HUES48 (cell line): Measurements from ENCODE around the gene SH3RF3.

Experiments used
- H3K27ac ChIP-seq: one replicate; pipeline ENCODE4 v1.7.0; 2013; ENCODE audit warnings: low read depth, low read length, inconsistent platforms
- H3K27me3 ChIP-seq: 2 replicates; pipeline ENCODE4 v1.6.1; 2013; ENCODE audit warnings: mild to moderate bottlenecking, low read length; ENCODE audit not compliant: control insufficient read depth, insufficient read depth
- H3K36me3 ChIP-seq: 2 replicates; pipeline ENCODE4 v1.6.1; 2013; ENCODE audit warnings: low read length; ENCODE audit not compliant: control insufficient read depth, insufficient read depth
- H3K4me1 ChIP-seq: 2 replicates; pipeline ENCODE4 v1.6.1; 2013; ENCODE audit warnings: mild to moderate bottlenecking, low read length; ENCODE audit not compliant: control insufficient read depth, insufficient read depth
- H3K4me3 ChIP-seq: 2 replicates; pipeline ENCODE4 v1.5.1; 2013; ENCODE audit warnings: mild to moderate bottlenecking, low read depth, low read length
- H3K9ac ChIP-seq: 2 replicates; pipeline ENCODE4 v1.6.1; 2013; ENCODE audit warnings: mild to moderate bottlenecking, low read depth, low read length, moderate library complexity
- H3K9me3 ChIP-seq: 2 replicates; pipeline ENCODE4 v1.6.1; 2013; ENCODE audit warnings: low read length; ENCODE audit not compliant: control insufficient read depth, insufficient read depth

SH3RF3 gene

GRCh38 chr2:109435901-109436598 is 307.0 kb downstream of the SH3RF3 start:
- H3K9me3 ChIP-seq, result no peaks in the 10 kb centered on the region
- H3K9ac ChIP-seq, result no peak overlapping the region
- no peaks in the 10 kb centered on the region for H3K36me3 ChIP-seq
- H3K27ac ChIP-seq, result no peak overlapping the region
- no peak overlapping the region for H3K4me3 ChIP-seq
- no peaks in the 10 kb centered on the region for H3K27me3 ChIP-seq
- H3K4me1 ChIP-seq, result no peaks in the 10 kb centered on the region

DNA sequence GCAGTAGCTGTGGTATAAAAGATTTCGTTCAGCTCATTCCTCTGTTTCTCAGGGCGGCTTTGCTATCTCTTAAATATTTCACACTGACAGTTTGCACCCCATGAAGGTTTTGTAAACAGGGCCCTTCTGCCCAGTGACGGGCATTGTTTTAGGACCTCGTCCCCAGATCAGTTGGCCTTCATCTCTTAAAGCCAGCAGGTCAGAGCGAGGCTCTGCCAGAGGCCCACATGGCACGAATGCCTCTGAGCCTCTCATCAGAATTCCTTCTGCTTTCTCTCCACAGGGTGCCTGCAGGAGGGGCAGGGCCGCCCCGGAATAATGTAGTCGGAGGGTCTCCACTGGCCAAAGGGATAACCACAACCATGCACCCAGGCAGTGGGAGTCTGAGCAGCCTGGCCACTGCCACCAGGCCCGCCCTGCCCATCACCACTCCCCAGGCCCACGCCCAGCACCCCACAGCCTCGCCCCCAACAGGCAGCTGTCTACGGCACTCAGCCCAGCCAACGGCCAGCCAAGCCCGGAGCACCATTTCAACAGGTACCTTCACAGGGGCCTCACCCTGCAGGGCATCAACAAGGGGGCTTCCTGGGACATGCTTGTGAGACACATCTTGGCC is 307.7 kb downstream of the SH3RF3 start:
- no peak overlapping the region for H3K9ac ChIP-seq
- no peaks in the 10 kb centered on the region for H3K27me3 ChIP-seq
- no peak overlapping the region for H3K27ac ChIP-seq
- H3K9me3 ChIP-seq, result no peaks in the 10 kb centered on the region
- H3K4me1 ChIP-seq, result no peaks in the 10 kb centered on the region
- H3K36me3 ChIP-seq, result no peaks in the 10 kb centered on the region
- H3K4me3 ChIP-seq, result no peak overlapping the region

- Histone ChIP-seq H3K9me3 (no peaks in the 10 kb centered on the region), H3K4me3 (no peak overlapping the region), H3K27me3 (no peaks in the 10 kb centered on the region), H3K36me3 (no peaks in the 10 kb centered on the region), H3K27ac (no peak overlapping the region), H3K4me1 (no peaks in the 10 kb centered on the region), H3K9ac (no peak overlapping the region)
Measured at GRCh38 chr2:109437325-109438090, 308.5 kb downstream of the SH3RF3 start.

DNA sequence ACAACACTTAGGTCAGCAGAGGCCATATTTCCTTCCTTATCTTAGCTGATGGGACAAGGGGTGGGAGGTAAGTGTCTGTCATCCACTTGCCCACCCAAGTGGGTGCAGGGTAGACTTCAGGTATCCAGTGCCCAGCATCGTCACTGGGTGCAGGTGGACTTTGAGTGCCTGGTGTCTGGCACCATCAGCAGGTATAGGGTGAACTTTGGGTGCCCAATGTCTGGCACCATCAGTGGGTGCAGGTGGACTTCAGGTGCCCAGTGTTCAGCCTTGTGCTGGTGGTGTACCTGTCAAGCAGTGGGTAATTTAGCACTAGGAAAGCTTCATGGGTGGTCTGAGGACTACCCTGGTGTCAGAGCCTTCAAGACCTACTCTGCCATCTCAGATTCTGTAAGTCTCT is 309.1 kb downstream of the SH3RF3 start:
- no peak overlapping the region for H3K9ac ChIP-seq
- no peaks in the 10 kb centered on the region for H3K27me3 ChIP-seq
- H3K9me3 ChIP-seq, result no peaks in the 10 kb centered on the region
- H3K4me3 ChIP-seq, result no peak overlapping the region
- no peaks in the 10 kb centered on the region for H3K36me3 ChIP-seq
- H3K4me1 ChIP-seq, result no peaks in the 10 kb centered on the region
- H3K27ac ChIP-seq, result no peak overlapping the region

GRCh38 chr2:109438773-109439389 is 309.9 kb downstream of the SH3RF3 start:
- Histone ChIP-seq H3K4me3 (no peak overlapping the region), H3K36me3 (no peaks in the 10 kb centered on the region), H3K4me1 (no peaks in the 10 kb centered on the region), H3K27me3 (no peaks in the 10 kb centered on the region), H3K9ac (no peak overlapping the region), H3K9me3 (0 out of 2 replicates have a peak, but pooled peaks cover 4% of the 10 kb centered on the region), H3K27ac (no peak overlapping the region)

- no peak overlapping the region for H3K9ac ChIP-seq
- H3K9me3 ChIP-seq, result 0 out of 2 replicates have a peak, but pooled peaks cover 4% of the 10 kb centered on the region
- no peaks in the 10 kb centered on the region for H3K36me3 ChIP-seq
- H3K27me3 ChIP-seq, result no peaks in the 10 kb centered on the region
- no peaks in the 10 kb centered on the region for H3K4me1 ChIP-seq
- no peak overlapping the region for H3K27ac ChIP-seq
- H3K4me3 ChIP-seq, result no peak overlapping the region
Measured at GRCh38 chr2:109439390-109439786, 310.4 kb downstream of the SH3RF3 start.

- Histone ChIP-seq H3K4me1 (no peaks in the 10 kb centered on the region), H3K9me3 (0 out of 2 replicates have a peak, but pooled peaks cover 8% of the 10 kb centered on the region), H3K36me3 (no peaks in the 10 kb centered on the region), H3K27me3 (no peaks in the 10 kb centered on the region), H3K9ac (no peak overlapping the region), H3K4me3 (no peak overlapping the region), H3K27ac (no peak overlapping the region)
Measured at GRCh38 chr2:109439986-109440385, 311.0 kb downstream of the SH3RF3 start.

GRCh38 chr2:109440499-109441156 is 311.6 kb downstream of the SH3RF3 start:
- no peaks in the 10 kb centered on the region for H3K36me3 ChIP-seq
- H3K27me3 ChIP-seq, result no peaks in the 10 kb centered on the region
- H3K4me1 ChIP-seq, result no peaks in the 10 kb centered on the region
- H3K27ac ChIP-seq, result no peak overlapping the region
- H3K9ac ChIP-seq, result no peak overlapping the region
- H3K9me3 ChIP-seq, result 0 out of 2 replicates have a peak, but pooled peaks cover 12% of the 10 kb centered on the region
- H3K4me3 ChIP-seq, result no peak overlapping the region

- Histone ChIP-seq H3K36me3 (no peaks in the 10 kb centered on the region), H3K4me1 (no peaks in the 10 kb centered on the region)
Measured at GRCh38 chr2:109442715-109443319, 313.8 kb downstream of the SH3RF3 start.

GRCh38 chr2:109444916-109445315 is 315.9 kb downstream of the SH3RF3 start:
- Histone ChIP-seq H3K9me3 (0 out of 2 replicates have a peak, but pooled peaks cover 12% of the 10 kb centered on the region), H3K4me3 (no peak overlapping the region), H3K27me3 (no peaks in the 10 kb centered on the region), H3K4me1 (no peaks in the 10 kb centered on the region), H3K27ac (no peak overlapping the region), H3K9ac (no peak overlapping the region), H3K36me3 (no peaks in the 10 kb centered on the region)

More at GRCh38 chr2:109442715-109443319, 313.8 kb downstream of the SH3RF3 start:
- Histone ChIP-seq H3K27ac (no peak overlapping the region), H3K4me3 (no peak overlapping the region), H3K27me3 (no peaks in the 10 kb centered on the region), H3K9ac (no peak overlapping the region), H3K9me3 (0 out of 2 replicates have a peak, but pooled peaks cover 12% of the 10 kb centered on the region)
